GM19193 (cell line): ENCODE results near the gene CDK6.

ENCODE experiments used
- POLR2A ChIP-seq: IDR thresholded peaks from 4 replicates; pipeline ENCODE4 v1.6.1; 2011; ENCODE audit not compliant: insufficient read depth, insufficient read length; ENCODE audit errors: extremely low read depth

CDK6 gene

DNA sequence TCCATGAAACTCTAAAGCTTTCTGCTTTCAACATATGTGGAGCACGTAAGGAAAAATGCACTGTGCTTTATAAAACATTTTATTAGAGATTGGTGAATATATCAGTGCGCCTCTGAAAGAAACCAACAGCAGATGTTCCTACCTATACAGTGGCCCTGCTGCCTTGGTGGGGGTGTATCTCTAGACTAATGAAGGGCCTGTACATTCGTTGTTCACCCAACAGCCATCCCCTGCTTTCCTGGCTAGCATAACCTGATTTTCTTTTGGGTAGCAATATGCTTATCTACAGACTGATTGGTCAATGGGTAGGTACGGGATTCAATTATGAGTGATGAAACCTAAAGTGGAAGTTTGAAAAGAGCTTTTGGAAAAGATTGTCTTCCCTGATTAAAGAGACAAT lies 126.5 kb downstream of the CDK6 start:
- TF ChIP-seq POLR2A, result no peak

- no peak for TF ChIP-seq POLR2A
Measured at GRCh38 chr7:92709150-92709549, 127.2 kb downstream of the CDK6 start.

DNA sequence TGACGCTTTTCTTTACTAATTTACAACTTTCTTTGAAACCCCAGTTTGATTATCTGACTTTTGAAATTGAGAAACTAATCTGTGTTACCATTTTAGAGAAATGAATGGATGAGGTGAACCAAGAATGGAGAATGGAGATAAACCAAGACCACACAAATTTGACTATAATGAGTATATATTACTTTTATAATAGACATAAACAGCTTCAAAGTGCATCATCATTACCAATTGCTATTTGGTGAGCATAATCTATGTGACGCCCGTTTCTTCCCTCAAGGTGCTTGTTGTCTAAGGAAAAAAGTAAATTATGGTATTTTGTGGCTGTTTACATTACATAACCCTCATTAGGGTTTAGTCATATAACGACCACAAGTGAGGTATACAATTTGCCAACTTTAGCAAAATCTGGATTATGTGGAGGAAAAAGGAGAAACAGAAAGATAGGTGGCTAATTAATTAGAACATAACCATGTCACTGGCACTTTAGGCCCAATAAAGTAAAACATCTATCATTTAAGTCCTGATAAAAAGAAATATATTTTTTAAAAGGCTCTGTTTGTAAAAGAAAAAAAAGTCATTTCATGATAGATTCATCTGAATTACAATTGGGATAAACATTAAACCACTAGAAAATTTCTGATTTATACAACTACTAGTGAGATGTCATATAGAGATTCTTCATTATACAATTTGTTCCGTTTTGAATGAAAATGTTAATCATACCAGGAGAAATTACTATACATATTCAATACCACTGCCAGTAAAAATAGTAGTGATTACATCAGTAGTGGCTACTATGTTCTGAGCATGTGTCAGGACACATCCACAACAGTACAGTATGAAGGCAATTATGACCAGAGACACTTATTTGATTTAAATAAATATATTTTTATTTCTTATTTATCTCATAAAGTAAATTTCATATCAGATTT lies 128.0 kb downstream of the CDK6 start:
- no peak for TF ChIP-seq POLR2A

DNA sequence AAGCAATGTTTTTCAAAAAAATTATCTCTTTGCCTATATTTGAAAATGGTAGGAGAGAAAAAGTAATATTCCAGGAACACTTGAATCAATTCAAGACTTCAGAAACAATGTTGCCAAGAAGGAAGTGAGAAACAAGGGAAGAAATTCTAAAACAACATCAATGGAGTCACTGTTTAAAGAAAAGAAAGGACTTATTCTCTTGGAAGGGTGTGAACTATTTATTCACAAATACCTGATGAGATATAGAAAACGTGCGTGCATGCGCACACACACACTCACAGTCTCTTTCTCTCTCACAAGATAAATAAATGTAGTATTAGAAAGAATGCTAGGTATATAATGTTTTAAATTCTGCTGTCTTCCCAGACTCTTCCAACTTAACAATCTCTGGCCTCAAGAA lies 128.9 kb downstream of the CDK6 start:
- TF ChIP-seq POLR2A, result no peak

GRCh38 chr7:92706563-92706962 lies 129.8 kb downstream of the CDK6 start:
- TF ChIP-seq POLR2A, result no peak

DNA sequence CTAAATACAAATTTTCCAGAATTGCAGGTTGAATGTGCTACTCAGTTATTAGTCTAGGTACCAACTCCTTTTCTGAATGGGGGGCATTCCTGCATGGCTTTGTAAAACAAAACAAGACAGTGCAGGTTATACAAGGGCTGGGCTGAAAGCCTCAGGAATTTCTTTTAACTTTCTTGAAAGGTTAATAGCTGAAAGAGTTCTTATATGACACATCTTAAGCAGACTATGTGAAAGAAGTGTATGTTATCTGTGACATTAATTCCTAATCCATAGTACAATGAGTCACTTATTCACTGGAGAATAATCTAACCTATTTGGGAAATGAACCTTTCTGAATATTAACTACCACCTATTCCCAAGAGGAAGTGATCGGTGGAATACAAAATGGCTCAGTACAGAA lies 130.5 kb downstream of the CDK6 start:
- TF ChIP-seq POLR2A, result no peak

DNA sequence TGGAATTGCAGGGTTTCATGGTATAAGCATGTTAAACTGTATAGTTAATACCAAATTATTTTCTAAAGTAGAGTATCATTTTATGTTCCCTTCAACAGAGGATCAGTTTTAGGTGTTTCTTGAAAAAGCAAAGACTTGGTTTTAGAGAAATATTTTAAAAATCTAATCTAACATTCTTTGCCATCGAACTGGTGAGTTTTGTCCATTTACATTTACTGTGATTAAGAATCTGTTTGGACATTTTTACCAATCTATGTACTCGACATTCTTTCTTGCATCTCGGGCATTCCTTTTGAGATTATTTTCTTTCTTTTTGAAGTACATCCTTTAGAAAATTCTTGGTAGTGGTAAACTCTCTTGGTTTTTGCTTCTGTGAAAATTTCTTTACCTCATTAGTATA lies 131.5 kb downstream of the CDK6 start:
- no peak for TF ChIP-seq POLR2A

GRCh38 chr7:92702535-92702934 lies 133.8 kb downstream of the CDK6 start:
- TF ChIP-seq POLR2A, result no peak

- TF ChIP-seq POLR2A, result no peak
Measured at GRCh38 chr7:92699966-92700514, 136.3 kb downstream of the CDK6 start.

DNA sequence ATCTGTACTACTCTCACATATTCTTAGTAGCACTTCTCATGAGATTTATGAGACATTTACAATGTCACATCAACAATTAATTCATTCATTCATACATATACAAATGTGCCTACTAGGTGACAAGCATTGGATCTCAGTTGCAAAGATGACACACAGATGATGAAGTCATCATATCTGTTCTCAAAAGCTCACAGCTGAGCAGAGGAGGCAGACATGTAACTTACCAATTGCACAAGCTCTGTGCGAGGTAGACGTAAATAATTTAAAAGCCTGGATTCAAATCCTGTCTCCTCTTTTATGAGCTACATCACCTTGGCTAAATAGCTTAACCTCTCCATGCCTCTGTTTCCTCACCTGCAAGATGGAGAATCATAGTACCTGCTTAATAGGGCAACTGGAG lies 136.8 kb downstream of the CDK6 start:
- TF ChIP-seq POLR2A, result no peak

DNA sequence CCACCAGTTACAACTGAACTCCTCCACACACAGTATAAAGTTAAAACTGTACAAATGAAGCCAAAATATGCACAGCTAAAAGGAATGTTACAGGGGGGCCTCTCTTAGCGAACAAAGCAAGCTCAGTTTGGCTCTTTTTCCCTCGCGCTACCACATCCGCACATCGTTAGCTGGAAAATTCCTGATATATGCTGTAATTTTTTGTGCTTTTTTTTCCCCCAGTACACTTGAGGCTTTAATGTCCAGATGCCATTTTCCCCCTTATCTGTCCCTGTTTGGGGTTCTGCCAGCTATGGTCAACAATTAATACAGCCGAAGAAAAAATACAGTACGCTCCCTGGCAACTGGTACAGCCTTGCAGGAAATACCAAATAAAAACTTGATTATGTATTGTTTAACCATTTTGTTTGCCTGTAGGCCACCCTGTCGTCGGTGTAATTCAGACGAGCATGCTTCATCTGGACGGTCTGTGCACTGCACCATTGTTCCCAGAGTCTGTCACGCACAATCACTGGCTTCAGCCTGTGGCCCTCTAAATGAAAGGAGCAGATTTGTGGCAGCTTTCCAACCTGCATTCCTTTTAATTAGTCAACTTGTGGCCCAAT lies 138.0 kb downstream of the CDK6 start:
- TF ChIP-seq POLR2A, result no peak

DNA sequence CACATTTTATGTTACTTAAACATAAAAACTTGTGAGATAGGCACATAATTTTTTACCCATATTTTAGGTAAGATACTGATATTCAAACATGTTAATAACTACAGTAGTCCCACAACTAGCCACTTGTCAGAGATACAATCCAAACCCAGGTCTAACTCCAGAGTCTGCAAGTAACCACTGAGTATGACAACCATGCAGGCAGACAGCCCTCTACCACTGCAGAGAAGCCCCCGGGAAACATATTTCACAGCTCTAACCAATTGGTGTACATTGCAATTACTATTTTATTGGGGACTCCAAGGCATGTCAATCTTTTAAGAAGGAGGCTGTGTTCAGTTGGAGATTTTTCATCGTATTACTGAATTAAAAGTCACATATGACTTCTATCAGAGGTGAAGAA lies 139.0 kb downstream of the CDK6 start:
- TF ChIP-seq POLR2A, result no peak

DNA sequence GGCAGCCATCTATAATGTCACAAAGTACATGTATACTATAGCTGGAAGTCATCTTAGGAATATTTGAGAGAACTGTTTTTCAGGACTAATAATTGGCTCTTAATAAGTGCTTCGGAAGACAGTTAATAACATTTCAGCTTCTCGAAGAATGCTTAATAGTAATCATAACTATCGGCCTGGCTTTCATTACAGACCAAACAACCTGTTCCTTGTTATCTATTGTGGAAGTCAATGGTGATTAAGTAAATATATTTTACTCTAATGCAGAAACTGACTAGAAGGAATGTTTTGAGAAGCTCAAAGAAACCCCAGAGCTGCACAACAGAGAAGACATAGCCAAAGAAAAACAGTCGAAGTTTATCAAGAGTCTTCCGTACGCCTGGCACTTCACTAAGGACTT lies 139.4 kb downstream of the CDK6 start:
- no peak for TF ChIP-seq POLR2A

DNA sequence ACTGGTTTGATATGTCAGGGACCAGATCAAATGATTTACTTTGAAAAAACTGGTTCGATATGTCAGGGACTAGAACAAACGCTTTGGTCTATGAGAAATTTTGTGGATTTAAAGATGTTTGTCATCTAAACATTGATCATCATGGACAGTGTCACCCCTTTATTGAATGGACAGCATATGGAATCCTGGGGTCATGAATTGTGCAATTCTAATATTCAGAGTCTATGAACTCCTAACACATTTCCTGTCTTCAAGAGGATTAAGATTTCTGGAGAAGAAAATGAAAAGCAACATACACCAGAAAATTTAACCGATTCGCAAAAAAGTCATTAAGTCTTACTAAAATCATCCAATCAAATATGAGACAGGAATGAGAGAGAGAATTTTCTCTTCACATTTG lies 139.8 kb downstream of the CDK6 start:
- no peak for TF ChIP-seq POLR2A

- no peak for TF ChIP-seq POLR2A
Measured at GRCh38 chr7:92695308-92696261, 140.8 kb downstream of the CDK6 start.
